Endothelial cell of umbilical vein (primary cell): ENCODE results near the gene MZT2B.
"Not testable (repeated sequence)": the region's sequence is repeated elsewhere in the genome, so short reads cannot be mapped to it uniquely, and the experiment has no call there.

ENCODE experiments used
- EZH2 ChIP-seq: IDR thresholded peaks from 2 replicates; pipeline ENCODE4 v1.6.1; 2012; ENCODE audit warnings: borderline replicate concordance, low read depth, mild to moderate bottlenecking, moderate library complexity, low read length, inconsistent platforms; ENCODE audit not compliant: severe bottlenecking
- POLR2A ChIP-seq: IDR thresholded peaks from 2 replicates; pipeline ENCODE4 v1.6.1; 2012; ENCODE audit warnings: low read depth, mild to moderate bottlenecking, control low read depth, low read length
- TF ChIP-seq, protein P1 (sequence below), 2 donors: IDR thresholded peaks; 1 replicate in 1 of 2; 2 replicates in 1 of 2; pipeline ENCODE4 v1.5.1; 2011; ENCODE audit warnings: low read length in 2 of 2, mild to moderate bottlenecking in 2 of 2, moderate library complexity in 2 of 2, control low read depth in 1 of 2, inconsistent platforms in 1 of 2, low read depth in 1 of 2; ENCODE audit not compliant: insufficient read depth in 1 of 2; ENCODE audit errors: extremely low read depth in 1 of 2
- TF ChIP-seq, protein P2 (sequence below): IDR thresholded peaks from 2 replicates; pipeline ENCODE4 v1.6.1; 2011; ENCODE audit not compliant: insufficient read depth, insufficient read length

DNA sequence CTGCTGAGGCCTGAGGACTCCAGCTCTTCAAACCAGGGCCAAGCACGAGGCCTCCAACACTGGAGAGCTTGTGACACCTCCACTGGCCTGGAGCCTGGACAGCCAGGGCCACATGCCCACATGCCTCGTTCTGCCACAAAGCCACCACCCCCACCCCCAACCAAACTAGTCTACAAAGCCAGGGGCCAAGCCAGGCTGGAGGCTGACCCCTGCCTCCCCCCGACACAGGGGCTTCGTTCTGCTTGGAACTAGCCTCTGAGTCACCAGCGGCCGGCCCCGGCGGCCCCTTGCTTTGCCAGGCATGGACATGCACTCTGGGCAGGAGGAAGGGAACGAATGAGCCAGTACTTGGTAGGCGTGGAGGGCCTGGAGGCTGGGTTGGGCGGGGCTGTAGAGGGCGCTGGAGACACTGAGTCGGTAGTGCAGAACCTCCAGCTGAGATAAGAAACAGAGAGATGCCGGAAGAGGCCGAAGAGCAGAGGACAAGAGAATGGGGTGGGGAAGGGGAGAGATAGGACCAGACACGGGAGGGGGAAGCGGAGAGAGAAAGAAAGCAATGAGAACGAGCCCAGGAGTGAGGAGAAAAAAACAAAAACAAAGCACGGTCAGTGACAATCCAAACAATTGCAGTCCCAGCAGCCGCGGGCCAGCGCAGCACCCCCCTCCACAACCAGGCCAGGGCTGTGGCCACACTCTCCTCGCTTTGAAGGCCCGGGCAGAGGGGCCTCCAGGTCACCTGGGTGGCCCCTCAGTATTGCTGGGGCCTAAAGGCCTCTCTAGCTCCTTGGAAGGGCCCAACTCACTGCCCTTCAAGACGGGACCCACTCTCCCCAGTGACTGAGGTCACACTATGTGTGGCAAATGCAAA is 21.0 kb upstream of the MZT2B start:
- TF ChIP-seq, protein P1, sequence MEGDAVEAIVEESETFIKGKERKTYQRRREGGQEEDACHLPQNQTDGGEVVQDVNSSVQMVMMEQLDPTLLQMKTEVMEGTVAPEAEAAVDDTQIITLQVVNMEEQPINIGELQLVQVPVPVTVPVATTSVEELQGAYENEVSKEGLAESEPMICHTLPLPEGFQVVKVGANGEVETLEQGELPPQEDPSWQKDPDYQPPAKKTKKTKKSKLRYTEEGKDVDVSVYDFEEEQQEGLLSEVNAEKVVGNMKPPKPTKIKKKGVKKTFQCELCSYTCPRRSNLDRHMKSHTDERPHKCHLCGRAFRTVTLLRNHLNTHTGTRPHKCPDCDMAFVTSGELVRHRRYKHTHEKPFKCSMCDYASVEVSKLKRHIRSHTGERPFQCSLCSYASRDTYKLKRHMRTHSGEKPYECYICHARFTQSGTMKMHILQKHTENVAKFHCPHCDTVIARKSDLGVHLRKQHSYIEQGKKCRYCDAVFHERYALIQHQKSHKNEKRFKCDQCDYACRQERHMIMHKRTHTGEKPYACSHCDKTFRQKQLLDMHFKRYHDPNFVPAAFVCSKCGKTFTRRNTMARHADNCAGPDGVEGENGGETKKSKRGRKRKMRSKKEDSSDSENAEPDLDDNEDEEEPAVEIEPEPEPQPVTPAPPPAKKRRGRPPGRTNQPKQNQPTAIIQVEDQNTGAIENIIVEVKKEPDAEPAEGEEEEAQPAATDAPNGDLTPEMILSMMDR (IDR thresholded peaks at IDR 0.05; ENCODE audit: extremely low read depth in 1 of 2, insufficient read depth in 1 of 2, low read depth in 1 of 2, low read length in 2 of 2), result not testable (repeated sequence)
- TF ChIP-seq POLR2A, EZH2: not testable (repeated sequence)
- TF ChIP-seq, protein P2, sequence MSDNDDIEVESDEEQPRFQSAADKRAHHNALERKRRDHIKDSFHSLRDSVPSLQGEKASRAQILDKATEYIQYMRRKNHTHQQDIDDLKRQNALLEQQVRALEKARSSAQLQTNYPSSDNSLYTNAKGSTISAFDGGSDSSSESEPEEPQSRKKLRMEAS, result not testable (repeated sequence)
